NCI-H2227 (cell line): Measurements from ENCODE around the gene LIMK1.
A peak's percentile ranks its signal among the peaks of the same experiment; 100 is the strongest.
"Not testable (repeated sequence)": the region's sequence is repeated elsewhere in the genome, so short reads cannot be mapped to it uniquely, and the experiment has no call there.

Experiments
- DNase-seq: peaks from one replicate; lab custom pipeline; 2025; ENCODE audit not compliant: unreplicated experiment; lab: John Stamatoyannopoulos, UW

LIMK1 gene

DNA sequence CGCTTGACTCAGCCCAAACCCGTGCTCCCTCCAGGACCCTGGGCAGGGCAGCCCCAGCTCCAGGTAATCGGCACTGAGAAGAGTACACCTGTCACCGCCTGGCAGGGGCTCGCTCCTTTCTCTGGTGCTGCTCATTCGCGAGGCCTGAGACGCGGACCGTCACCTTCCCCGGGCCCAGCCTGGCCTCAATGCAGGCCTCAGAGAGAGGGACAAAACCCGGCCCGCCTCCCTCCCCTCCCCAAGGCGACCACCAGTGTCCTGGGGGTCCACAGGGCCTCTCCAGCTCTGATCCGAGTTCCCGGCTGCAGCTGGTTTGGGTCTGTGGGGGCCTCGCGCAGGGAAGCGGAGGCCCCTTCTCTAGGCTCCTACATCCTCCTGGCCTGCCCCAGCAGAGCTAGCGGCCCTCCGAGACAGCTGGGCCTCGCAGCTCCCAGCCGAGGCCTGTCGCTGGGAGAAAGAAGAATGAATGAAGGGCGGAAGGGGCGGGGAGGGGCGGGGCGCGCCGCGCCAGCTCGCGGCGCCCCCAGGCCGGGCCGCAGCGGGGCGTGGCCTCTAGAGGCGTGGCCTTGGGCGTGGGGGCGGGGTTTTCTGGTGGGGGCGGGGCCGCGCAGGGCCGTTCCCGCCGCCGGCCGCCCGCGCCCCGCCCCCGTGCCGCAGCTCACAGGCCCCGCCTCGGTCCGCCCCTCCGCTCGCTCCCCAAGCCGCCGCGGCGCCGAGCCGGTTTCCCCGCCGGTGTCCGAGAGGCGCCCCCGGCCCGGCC, at the start of gene LIMK1:
Gene LIMK1 (plus strand): TSS at position 688 of the 760 bp plus-strand sequence. CDS start 187 bp downstream, outside the sequence.
- DNase-seq: peak; percentile 90

DNA sequence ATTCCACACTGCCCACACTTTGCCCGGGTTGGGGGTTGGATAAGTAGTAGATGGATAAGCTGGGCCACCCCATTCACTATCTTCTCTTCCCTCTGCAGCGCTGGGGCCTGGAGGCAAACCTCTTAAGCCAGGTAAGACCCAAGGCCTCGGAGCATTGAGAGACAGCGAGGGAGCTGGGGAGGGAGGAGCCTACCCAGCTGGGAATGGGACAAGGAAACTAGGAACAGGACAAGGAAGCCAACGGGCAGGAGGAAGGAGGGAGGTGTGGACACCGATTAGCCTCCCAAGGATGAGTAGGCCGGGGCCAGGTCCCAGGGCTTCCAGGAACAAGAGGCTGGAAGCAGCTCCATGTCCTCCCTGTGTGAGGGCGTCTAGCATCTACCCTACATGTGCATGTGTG, 46.0 kb upstream of the LIMK1 start:
- no peak for DNase-seq

DNA sequence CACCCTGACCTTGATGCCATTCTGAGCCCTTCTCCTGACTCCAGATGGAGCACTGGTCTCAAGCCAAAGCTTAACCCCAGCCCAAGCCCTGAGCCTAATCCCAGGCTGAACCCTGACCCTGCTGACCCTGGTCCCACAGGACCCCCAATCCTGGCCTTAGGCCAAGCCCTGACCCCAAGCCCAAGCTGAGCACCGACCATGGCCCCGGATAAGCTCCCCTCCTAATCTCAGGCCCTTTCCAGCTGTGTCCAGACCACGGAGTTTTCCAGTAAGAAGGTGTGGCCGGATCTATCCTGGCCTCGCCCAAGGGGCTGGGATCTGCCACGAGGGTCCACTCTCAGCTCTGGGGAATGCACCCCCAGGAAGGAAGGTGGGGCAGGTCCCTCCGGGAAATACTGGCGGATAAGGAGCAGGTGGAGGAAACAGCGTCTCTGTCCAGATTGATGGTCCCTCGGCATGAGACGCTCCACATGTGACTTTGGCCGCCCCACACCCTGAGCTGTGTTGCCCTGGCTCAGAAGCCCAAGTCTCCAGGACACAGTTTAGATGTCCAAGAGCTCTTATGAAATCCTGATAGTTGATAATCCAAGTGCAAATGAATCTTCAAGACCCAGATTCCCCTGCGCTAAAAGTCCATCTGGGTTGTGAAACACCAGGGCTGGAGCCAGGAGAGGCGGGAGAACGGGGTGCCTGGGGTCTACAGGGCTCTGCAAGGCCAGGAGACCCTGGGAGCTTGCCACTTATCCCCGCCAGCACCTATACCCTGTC, 45.2 kb upstream of the LIMK1 start:
- no peak for DNase-seq

DNA sequence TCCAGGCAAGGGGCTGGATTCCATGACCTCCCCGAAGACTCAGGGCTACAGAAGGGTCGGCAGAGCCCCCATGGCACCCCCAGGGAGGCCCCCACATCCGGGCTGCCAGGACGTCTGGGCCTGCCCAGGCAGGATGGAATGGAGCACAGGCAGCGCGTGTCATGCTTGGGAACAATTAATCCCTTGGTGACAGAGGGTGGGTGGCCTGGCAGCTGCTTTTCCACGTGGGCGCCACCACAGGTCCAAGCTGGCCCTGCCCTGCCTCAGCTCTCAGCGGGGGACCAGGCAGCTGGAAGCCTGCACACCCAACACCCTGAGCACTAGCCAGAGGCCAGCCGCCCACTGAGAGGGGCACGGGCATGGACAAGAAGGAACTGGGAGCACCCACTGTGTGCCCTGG, 44.3 kb upstream of the LIMK1 start:
- no peak for DNase-seq

DNA sequence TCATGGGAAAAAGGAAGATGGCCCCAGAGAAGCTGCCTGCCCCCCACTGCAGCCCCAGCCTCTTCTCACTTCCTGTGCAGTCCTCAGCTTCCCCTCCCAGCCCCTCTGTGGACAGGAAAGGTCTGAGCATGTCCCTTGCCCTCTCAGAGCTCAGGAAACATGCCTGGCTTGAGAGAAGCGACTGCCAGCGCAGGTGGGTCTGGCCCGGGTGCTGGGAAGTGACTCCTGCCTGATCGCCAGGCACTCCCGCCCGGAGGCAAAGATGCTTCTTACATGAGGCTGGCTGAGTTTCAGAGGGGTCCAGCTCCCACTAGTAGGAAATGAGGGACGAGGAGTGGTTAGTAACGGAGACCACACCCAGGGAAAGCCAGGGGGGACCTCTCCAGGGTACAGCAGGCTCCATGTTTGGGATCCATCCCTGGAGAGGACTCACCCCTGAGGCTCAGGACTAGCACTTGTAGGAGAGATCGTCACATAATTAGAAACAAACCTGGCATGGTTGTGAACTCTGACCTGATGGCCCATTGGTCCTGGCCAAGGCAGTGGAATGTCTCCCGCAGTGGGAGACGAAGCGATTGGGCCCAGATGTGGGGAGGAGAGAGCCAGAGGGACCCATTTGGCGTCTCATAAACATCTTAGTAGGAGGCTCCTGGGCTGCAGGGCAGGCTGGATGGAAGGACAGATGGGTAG, 43.4 kb upstream of the LIMK1 start:
- no peak for DNase-seq

DNA sequence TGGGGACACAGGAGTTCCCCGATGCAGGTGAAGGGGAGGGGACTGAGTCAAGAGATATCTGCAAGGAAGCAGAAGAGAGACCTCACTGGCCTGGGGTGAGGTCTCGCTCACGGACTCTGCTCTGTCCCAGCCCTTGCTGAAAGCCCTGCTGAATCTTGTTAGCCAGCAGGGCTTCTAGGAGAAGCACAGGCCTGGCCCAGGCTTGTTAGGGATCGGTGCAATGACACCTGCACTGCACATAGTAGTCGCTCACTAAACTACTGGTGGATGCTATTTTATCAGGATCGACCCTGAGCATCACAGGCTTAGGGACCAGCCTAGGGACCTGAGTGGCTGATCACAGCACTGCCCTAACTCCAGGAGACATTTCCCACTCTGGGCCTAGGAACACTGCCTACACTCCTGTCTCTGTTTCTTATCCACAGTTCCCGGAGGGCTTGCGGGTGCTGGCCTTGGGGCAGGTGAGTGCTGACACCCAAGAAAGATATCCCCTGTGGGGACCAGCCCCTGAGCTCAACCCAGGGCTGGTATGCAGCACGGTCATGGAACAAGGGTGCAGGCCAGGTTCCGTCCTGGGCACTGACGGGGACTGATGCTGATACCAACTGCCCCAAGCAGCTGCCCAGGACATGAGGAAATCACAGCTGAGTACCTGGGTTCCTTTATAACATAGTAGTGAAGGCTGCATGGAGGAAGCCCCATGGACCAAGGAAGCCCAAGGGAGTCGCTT, 42.6 kb upstream of the LIMK1 start:
- DNase-seq: no peak

DNA sequence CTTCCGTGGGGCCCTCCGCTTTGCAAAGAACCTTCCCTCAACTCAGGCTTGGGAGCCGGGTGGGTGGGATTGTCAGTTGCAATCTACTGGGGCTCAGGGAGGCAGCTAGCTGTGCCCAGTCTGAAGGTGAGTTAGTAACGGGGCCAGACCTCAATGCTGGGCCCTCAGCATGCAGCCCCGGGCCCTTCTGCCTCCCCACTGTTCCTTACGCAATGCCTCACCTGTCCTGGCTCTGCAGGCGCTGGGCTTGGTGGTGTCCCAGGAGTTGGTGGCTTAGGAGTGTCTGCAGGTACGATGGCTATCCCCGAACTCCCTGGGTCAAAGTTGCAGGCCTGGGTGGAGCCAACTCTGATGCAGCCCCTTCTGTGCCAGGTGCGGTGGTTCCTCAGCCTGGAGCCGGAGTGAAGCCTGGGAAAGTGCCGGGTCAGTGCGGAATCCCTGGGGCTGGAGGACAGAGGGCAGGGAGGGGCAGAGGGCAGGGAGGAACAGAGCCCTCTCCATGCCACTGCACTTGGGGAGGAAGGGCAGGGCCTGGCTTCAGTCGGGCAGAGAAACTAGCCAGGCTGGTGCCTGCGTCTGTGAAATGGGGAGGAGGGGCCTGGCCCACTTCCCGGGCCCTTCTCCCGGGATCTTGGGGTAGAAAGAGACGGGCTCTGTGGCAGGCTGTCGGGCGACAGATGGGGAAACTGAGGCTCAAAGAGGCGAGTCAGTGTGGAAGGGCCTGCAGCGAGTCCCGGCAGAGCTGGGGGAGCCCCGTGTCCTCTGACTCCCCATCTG, 40.7 kb upstream of the LIMK1 start:
- DNase-seq: no peak

DNA sequence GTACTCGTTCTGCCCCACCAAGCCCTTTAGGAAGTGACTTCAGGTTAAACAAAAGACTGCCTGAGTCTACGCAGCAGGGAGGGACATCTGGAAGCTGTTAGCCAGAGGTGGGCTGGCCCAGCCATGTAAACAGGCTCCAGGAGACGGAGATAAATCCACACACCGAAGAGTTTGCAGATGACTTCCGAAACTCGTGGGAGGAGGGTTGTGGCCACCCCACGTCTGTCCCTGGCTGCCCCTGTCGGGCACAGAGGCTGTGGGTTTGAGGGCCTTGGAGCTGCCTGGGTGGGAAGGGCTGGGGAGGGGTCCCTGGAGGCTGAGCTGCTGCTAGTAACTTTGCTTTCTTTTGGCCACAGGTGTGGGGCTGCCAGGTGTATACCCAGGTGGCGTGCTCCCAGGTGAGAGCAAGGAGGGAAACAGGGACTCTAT, 40.1 kb upstream of the LIMK1 start:
- peak; percentile 48 for DNase-seq

DNA sequence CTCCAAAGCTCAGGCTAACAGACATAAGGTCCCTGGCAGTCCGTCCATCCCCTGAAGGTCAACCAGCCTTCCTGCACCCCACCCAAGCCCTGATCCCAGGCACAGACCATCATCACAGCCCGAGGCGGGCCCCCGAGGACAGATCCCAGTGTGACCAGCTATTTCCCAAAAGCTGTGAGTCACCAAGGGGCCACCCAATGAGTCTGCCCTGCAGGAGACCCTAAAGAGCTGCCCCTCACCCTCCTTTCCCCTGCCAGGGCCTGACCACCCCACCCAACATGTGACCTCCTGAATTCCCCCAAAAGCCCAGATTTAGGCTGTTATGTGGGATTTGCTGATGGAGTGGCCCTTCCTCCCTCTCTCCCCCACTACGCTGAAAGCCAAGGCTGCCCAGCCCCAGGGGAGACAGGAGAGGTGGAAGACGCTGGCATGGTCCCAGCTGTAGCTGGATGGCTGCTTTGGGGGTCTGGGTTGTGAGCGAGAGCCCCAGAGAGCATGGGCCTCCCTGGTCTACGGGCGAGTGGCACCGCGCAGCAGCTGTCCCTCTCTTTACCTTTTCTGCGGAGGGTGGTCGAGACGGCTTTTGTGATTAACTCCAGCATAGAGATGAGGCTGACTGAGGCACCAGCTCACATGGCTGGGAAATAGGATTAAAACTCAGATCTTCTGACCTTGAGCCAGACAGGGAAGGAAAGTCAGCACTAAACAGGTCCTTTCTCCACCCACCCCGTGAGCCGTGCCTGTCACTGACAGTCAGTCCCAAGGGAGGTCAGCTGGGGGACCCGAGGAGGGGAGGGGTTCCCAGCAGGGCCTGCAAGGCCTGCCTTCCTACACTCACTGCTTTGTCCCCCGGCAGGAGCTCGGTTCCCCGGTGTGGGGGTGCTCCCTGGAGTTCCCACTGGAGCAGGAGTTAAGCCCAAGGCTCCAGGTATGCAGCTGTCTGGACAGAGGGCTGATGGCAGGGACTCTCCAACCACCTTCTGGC, 38.9 kb upstream of the LIMK1 start:
- no peak for DNase-seq

DNA sequence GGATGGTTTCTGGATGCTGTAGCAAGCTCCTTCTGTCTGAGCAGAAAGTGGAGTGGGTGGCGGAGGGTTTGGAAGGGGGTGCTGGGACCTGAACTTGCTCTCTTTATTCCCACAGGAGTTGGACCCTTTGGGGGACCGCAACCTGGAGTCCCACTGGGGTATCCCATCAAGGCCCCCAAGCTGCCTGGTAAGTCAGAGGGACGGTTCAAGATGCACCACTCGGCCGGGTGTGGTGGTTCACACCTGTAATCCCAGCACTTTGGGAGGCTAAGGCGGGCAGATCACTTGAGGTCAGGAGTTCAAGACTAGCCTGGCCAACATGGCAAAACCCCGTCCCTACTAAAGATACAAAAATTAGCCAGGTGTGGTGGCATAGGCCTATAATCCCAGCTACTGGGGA, 37.0 kb upstream of the LIMK1 start:
- not testable (repeated sequence) for DNase-seq

DNA sequence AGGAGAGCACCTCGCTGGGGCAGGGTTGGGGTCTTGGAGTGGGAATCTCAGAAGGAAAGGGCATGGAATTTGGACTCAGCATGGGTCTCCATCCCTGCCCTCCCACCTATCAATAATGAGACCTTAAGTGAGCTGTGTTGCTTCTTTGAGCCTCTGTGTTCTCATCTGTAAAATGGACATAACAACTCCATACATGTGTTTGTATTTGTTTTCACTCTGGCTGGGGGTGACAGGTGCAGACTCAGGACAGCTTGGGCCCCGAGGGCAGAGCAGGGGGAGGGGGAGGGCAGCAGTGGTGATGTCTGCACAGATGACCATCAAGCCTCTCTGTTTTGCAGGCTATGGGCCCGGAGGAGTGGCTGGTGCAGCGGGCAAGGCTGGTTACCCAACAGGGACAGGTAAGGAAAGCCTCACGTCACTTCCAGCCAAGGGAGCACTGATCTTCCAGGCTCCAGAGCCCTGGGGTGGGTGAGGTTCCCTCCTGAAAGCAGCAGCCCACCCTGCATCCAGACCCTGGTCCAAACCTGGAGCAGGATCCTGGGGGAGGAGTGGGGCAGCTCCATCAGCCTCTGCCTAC, 35.7 kb upstream of the LIMK1 start:
- no peak for DNase-seq

DNA sequence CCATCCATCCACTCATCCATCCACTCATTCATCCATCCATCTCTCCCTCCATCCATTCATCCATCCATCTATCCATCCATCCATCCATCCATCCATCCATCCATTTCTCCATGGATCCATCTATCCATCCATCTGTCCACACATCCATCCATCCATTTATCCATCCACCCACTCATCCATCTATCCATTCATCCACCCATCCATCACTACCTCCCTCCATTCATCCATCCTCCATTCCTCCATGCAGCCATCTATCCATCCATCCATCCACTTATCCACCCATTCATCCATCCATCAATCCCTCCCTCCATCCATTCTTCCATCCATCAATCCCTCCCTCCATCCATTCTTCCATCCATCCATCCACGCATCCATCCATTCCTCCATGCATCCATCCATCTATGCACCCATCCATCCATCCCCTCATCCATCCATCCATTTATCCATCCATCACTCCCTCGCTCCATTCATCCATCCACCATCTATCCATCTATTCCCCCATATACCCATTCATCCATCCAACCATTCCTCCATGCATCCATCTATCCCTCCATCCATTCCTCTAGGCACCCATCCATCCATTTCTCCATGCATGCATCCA, 34.5 kb upstream of the LIMK1 start:
- DNase-seq: no peak

DNA sequence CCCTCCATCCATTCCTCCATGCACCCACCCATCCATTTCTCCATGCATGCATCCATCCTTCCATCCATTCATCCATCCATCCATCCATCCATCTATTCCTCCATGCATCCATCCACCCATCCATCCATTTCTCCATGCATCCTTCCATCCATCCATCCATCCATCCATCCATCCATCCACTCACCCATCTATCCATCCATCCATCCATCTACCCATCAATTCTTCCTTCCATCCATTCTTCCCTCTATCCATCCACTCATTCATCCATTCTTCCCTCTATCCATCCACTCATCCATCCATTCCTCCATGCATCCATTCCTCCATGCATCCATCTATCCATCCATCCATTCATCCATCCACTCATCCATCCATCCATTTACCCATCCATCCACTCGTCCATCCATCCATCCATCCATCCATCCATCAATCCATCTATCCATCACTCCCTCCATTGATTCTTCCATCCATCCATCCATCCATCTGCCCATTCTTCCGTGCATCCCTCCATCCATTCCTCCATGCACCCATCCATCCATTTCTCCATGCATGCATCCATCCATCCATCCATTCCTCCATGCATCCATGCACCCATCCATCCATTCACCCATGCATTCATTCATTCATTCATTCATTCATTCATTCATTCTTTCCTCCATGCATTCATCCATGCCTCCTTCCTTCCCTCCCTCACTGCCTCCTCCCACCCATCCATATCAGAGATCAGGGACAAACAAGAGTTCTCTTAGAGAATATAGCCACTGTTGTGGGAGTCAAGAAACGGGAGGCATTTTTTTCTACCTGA, 33.4 kb upstream of the LIMK1 start:
- no peak for DNase-seq

DNA sequence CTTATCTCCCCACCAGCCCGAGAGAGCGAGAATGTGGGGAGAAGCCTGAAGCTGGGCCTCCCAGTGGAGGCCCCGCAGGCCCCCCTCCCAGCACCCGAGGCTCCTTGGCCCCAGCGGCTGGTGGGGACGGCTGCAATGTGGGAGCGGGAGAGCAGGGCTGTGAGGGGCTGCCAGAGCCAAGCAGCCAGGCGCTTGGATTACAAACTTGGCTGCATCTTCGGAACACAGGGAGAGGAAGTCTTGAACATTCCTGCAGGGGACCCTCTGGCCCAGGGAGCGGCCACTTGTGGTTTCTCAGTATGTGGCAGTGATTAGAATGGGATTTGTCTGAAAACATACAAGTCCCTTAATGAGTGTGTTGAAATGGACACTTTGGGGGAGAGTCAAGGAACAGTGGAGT, 32.4 kb upstream of the LIMK1 start:
- no peak for DNase-seq

DNA sequence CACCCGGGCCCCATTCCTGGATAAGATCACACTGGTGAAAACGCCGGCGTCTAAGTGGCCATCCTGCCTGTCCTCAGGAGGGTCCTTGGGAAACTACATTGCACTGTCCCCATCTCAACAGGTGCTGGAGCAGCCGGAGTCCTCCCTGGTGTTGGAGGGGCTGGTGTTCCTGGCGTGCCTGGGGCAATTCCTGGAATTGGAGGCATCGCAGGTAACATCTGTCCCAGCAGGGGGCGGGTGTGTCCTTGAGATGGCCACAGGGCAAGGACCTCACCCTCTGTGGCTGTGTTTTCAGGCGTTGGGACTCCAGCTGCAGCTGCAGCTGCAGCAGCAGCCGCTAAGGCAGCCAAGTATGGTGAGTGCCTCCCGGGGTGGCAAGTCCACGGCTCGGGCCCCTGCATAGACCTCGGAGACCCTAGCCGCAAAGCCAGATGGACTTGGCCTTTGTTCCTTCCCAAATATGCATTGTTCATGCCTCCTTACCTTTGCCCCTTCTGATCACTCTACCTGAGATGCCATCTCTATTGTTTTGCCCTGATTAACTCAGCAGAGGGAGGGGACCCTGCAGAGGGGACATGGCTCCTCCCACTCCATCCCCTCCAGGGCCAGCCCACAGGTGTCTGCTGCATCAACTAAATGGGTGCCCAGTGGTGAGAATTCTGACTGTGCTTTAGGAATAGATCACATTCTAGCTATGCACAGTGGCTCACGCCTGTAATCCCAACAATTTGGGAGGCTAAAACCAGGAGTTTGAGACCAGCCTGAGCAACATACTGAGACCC, 31.8 kb upstream of the LIMK1 start:
- no peak for DNase-seq

DNA sequence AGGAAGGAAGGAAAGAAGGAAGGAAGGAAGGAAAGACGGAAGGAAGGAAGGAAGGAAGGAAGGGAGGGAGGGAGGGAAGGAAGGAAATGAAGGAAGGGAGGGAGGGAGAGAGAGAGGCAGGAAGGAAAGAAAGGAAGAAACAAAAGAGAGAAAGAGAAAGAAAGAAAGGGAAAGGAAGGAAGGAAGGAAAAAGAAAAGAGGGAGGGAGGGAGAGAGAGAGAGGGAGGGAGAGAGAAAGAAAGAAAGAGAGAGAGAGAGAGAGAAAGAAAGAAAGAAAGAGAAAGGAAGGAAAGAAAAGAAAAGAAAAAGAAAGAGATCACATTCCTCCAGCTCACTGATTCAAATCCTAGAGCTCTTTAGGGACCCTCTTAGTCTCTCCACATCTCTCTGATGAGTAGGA, 31.0 kb upstream of the LIMK1 start:
- no peak for DNase-seq
